A549 (cell line): ENCODE results near the gene LGR5. TPM values are rescaled to one million over a fixed set of nuclear protein-coding genes. Genes with fewer than 3 reads are reported as not detected.

Experiments used
- ATAC-seq, 2 experiments: fragments of 200-7000 bp in 1 of 2; fragments of >200 bp in 1 of 2; cut with Nextera tagmentation in 1 of 2; cut with Tn5 transposase in 1 of 2; 3 replicates each; pipeline versions ENCODE4 v1.8.0 to v1.9.1; 2018 to 2020; ENCODE audit warnings: mild to moderate bottlenecking in 1 of 2, moderate library complexity in 1 of 2
- CTCF ChIA-PET: fragments of 300-600 bp; sonication (Branson Sonifier 250); formaldehyde crosslinking; extraction: SDS; loops from one replicate; lab custom pipeline; 2021; ENCODE audit warnings: antibody characterized with exemption, inconsistent platforms; lab: Yijun Ruan, JAX
- POLR2A ChIA-PET: fragments of 350-600 bp; formaldehyde crosslinking; extraction: SDS; loops from one replicate; lab custom pipeline; 2021; ENCODE audit warnings: antibody characterized with exemption, inconsistent platforms; lab: Yijun Ruan, JAX
- DNase-seq, 2 experiments: peaks; one replicate each; pipeline versions ENCODE4 v3.0.0 to v3.0.0-alpha.2; 2011 to 2016; ENCODE audit warnings: low read depth in 1 of 2, low spot score in 1 of 2
- FAIRE-seq: peaks from 2 replicates; lab custom pipeline; 2011; peaks lifted over from hg19 to GRCh38; lab: Jason Lieb, UNC
- H3K27ac ChIP-seq, 2 experiments: fragments of >200 bp; sonication (Bioruptor Twin); formaldehyde crosslinking; 3 replicates each; pipeline ENCODE4 v1.5.1; 2016 to 2017
- H3K4me1 ChIP-seq: fragments of >200 bp; sonication (Bioruptor Twin); formaldehyde crosslinking; 3 replicates; pipeline ENCODE4 v1.6.1; 2016
- H3K4me2 ChIP-seq: fragments of >200 bp; sonication (Bioruptor Twin); formaldehyde crosslinking; 3 replicates; pipeline ENCODE4 v1.6.1; 2016
- H3K4me3 ChIP-seq: fragments of >200 bp; sonication (Bioruptor Twin); formaldehyde crosslinking; 3 replicates; pipeline ENCODE4 v1.5.1; 2016
- H3K9me3 ChIP-seq: fragments of >200 bp; sonication (Bioruptor Twin); formaldehyde crosslinking; 3 replicates; pipeline ENCODE4 v1.6.1; 2016
- CEBPB ChIP-seq, 2 experiments: fragments of >200 bp in 1 of 2; sonication (Bioruptor Twin) in 1 of 2; formaldehyde crosslinking in 1 of 2; IDR thresholded peaks; 2 replicates each; pipeline ENCODE4 v1.6.1; 2012 to 2016
- EP300 ChIP-seq, 2 experiments: fragments of >200 bp; sonication (Bioruptor Twin); formaldehyde crosslinking; IDR thresholded peaks; 2 replicates in 1 of 2; 3 replicates in 1 of 2; pipeline ENCODE4 v1.6.1; 2016 to 2017
- FOSL2 ChIP-seq, 2 experiments: fragments of 450-650 bp in 1 of 2; fragments of >200 bp in 1 of 2; sonication (Bioruptor Twin) in 1 of 2; formaldehyde crosslinking; IDR thresholded peaks; 2 replicates each; pipeline versions ENCODE4 v1.5.0 to v1.6.1; 2016 to 2020; ENCODE audit warnings: mild to moderate bottlenecking in 1 of 2, moderate library complexity in 1 of 2
- FOXS1 ChIP-seq: fragments of 250-450 bp; sonication (Bioruptor Pico); IDR thresholded peaks from 2 replicates; pipeline ENCODE4 v1.5.0; 2020; ENCODE audit warnings: mild to moderate bottlenecking, moderate library complexity
- JUN ChIP-seq, 2 experiments: fragments of >200 bp; sonication (Bioruptor Twin); formaldehyde crosslinking; IDR thresholded peaks; 2 replicates in 1 of 2; 3 replicates in 1 of 2; pipeline ENCODE4 v1.6.1; 2016 to 2017
- MAFK ChIP-seq: fragments of 450-650 bp; IDR thresholded peaks from 2 replicates; pipeline ENCODE4 v1.6.1; 2014; ENCODE audit not compliant: partially characterized antibody
- MYC ChIP-seq: IDR thresholded peaks from 2 replicates; pipeline ENCODE4 v1.6.1; 2012; ENCODE audit warnings: mild to moderate bottlenecking, inconsistent platforms, low read length, improper control_type of control experiment, borderline replicate concordance
- POLR2A ChIP-seq: IDR thresholded peaks from 2 replicates; pipeline ENCODE4 v1.6.1; 2012; ENCODE audit warnings: mild to moderate bottlenecking, low read length
- RAD21 ChIP-seq, 2 experiments: fragments of >200 bp in 1 of 2; sonication (Bioruptor Twin) in 1 of 2; formaldehyde crosslinking in 1 of 2; IDR thresholded peaks in 1 of 2; conservative IDR thresholded peaks in 1 of 2; 2 replicates in 1 of 2; 3 replicates in 1 of 2; pipeline ENCODE4 v1.6.1; 2012 to 2018; ENCODE audit warnings: inconsistent platforms in 1 of 2
- SMC3 ChIP-seq: fragments of >200 bp; sonication (Bioruptor Twin); formaldehyde crosslinking; IDR thresholded peaks from 3 replicates; pipeline ENCODE4 v1.6.1; 2018; ENCODE audit warnings: inconsistent platforms
- SREBF2 ChIP-seq: fragments of 450-650 bp; IDR thresholded peaks from 2 replicates; pipeline ENCODE4 v1.6.1; 2014; ENCODE audit warnings: mild to moderate bottlenecking, moderate library complexity
- TFCP2L1 ChIP-seq: fragments of 250-450 bp; sonication (Bioruptor Pico); IDR thresholded peaks from 2 replicates; pipeline ENCODE4 v1.5.0; 2021; ENCODE audit warnings: mild to moderate bottlenecking
- WGBS: methylation state at CpG from one replicate; pipeline ENCODE4 v1.1.6; 2017; ENCODE audit errors: missing lambda C conversion rate; 5-methylcytosine and 5-hydroxymethylcytosine counted together
- polyA plus RNA-seq, 4 experiments: library from polyadenylated mRNA; depleted of rRNA in 3 of 4; stranded (reverse); fragments of >200 nt; fragmentation: RNase III in 1 of 4; extraction: RNeasy Plus Mini Kit Qiagen cat#74134 plus additional on column Dnase treatment in 1 of 4; gene quantifications; 2 replicates in 3 of 4; 3 replicates in 1 of 4; pipeline ENCODE4 v1.2.3, GENCODE V29; 2011 to 2017
- TF ChIP-seq, protein P1 (sequence below): fragments of >200 bp; sonication (Bioruptor Twin); formaldehyde crosslinking; IDR thresholded peaks from 3 replicates; pipeline ENCODE4 v1.5.1; 2016
- TF ChIP-seq, protein P2 (sequence below): fragments of 450-650 bp; IDR thresholded peaks from 2 replicates; pipeline ENCODE4 v1.6.1; 2014; ENCODE audit warnings: antibody characterized with exemption
- TF ChIP-seq, protein P3 (sequence below): fragments of 250-450 bp; sonication (Bioruptor Pico); IDR thresholded peaks from 2 replicates; pipeline ENCODE4 v1.5.0; 2021; ENCODE audit warnings: mild to moderate bottlenecking, moderate library complexity, borderline replicate concordance
- TF ChIP-seq, protein P4 (sequence below): IDR thresholded peaks from 2 replicates; pipeline ENCODE4 v1.6.1; 2012
- TF ChIP-seq, protein P5 (sequence below): fragments of 200-600 bp; sonication (generic); IDR thresholded peaks from 2 replicates; pipeline ENCODE4 v1.6.1; 2016; ENCODE audit warnings: antibody characterized with exemption, mild to moderate bottlenecking, moderate library complexity

Gene LGR5
- polyA plus RNA-seq, 2 of the 4 experiments (the other 2 are of a cell fraction) = not detected

DNA sequence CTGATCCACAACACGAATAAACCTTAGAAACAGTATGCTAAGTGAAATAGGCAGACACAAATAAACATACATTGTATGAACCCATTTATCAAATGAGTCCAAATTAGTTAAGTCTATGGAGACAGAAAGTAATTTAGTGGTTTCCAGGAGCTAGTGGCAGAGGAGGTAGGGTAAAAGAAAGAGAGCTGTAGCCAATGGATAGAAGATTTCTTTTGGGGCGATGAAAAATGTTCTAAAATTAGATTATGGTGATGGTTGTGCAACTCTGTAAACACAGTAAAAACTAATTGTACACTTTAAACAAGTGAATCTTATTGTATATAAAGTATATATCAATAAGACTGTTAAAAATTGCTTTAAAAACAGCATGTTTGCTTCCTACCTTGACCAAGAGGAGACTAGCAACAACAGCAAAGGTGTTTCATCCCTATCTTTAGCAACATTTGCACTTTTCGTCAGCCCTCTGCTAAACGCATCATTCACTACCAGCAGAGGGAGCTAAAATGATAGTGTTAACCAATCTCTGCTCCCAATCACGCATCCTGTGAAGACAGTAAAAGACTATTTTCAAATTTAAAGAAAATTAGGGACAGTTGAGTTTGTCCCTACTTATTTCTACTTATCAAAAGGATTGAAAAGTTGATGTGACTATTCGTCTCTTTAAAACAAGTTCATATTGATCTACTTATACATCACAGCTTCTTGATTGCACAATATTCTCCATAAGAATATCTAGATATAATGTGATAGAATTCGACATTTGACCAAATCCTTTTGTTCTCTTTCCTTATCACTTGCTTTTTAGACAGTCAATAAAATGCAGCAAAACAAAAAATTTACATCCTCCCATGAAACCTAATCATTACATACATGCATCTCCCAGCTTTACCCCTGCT is 24.0 kb upstream of the LGR5 start:
- ChIA-PET CTCF (interaction anchor here (0.8 to 4.4 kb wide), 33 partner anchors 9 to 356 kb away, joined by 3 to 80 read pairs (median 4); partner anchors contain the start of genes RAB21, THAP2 and ZFC3H1), POLR2A (no interaction called here)
- Histone ChIP-seq H3K4me1 (no peaks in the 10 kb centered on the region), H3K4me2 (no peak overlapping the region), H3K9me3 (no peaks in the 10 kb centered on the region), H3K4me3 (no peak overlapping the region), H3K27ac (no peak overlapping the region)
- 2% methylated on average over 7 of the region's 7 CpGs for WGBS
- TF ChIP-seq MAFK (peak; percentile 21), CEBPB (IDR thresholded peaks at IDR 0.05) (peak; percentile 78 to 85; a peak in 3 of 4 replicates), SMC3 (peak; percentile 89), FOSL2 (IDR thresholded peaks at IDR 0.05) (no peak), FOSL2 (CRISPR knock-in tag; IDR thresholded peaks at IDR 0.05) (no peak), RAD21 (conservative IDR thresholded peaks at IDR 0.05 in 1 of 2, IDR thresholded peaks at IDR 0.05 in 1 of 2) (peak; percentile 71 to 83), POLR2A (no peak), FOXS1 (CRISPR knock-in tag) (no peak)
- TF ChIP-seq, protein P1, sequence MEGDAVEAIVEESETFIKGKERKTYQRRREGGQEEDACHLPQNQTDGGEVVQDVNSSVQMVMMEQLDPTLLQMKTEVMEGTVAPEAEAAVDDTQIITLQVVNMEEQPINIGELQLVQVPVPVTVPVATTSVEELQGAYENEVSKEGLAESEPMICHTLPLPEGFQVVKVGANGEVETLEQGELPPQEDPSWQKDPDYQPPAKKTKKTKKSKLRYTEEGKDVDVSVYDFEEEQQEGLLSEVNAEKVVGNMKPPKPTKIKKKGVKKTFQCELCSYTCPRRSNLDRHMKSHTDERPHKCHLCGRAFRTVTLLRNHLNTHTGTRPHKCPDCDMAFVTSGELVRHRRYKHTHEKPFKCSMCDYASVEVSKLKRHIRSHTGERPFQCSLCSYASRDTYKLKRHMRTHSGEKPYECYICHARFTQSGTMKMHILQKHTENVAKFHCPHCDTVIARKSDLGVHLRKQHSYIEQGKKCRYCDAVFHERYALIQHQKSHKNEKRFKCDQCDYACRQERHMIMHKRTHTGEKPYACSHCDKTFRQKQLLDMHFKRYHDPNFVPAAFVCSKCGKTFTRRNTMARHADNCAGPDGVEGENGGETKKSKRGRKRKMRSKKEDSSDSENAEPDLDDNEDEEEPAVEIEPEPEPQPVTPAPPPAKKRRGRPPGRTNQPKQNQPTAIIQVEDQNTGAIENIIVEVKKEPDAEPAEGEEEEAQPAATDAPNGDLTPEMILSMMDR = peak; percentile 82
- TF ChIP-seq, protein P2, sequence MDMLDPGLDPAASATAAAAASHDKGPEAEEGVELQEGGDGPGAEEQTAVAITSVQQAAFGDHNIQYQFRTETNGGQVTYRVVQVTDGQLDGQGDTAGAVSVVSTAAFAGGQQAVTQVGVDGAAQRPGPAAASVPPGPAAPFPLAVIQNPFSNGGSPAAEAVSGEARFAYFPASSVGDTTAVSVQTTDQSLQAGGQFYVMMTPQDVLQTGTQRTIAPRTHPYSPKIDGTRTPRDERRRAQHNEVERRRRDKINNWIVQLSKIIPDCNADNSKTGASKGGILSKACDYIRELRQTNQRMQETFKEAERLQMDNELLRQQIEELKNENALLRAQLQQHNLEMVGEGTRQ = no peak
- peak; percentile 85 to 98 for ATAC-seq
- DNase-seq = peak; percentile 52 to 66
- FAIRE-seq = peak; percentile 86

DNA sequence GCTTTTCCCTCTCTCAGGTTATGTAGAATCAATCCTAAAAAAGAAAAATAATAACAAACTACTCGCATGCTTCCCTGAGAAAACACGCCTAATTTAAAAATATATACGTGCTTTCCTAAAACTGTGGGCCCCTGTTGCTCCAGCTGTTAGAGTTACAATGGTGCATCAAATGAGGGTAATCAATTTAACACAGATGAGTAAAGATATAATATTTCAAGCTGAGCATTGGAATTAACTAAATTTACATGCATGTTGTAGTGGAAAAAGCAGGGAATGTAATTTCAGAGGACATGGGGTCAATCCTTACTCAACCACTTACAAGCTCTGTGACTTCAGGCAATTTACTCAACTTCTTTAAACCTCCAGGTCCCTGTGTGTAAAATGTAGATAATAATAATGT is 22.4 kb upstream of the LGR5 start:
- no peak for FAIRE-seq
- CTCF ChIA-PET = interaction anchor here (0.6 to 4.4 kb wide), 4 partner anchors 25 to 331 kb away, joined by 3 to 80 read pairs (median 15); no protein-coding TSS in a partner anchor
- TF ChIP-seq, protein P3, sequence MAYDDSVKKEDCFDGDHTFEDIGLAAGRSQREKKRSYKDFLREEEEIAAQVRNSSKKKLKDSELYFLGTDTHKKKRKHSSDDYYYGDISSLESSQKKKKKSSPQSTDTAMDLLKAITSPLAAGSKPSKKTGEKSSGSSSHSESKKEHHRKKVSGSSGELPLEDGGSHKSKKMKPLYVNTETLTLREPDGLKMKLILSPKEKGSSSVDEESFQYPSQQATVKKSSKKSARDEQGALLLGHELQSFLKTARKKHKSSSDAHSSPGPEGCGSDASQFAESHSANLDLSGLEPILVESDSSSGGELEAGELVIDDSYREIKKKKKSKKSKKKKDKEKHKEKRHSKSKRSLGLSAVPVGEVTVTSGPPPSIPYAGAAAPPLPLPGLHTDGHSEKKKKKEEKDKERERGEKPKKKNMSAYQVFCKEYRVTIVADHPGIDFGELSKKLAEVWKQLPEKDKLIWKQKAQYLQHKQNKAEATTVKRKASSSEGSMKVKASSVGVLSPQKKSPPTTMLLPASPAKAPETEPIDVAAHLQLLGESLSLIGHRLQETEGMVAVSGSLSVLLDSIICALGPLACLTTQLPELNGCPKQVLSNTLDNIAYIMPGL (CRISPR knock-in tag) = no peak
- TF ChIP-seq SREBF2 (no peak), MYC (no peak), JUN (IDR thresholded peaks at IDR 0.05) (no peak), MAFK (no peak), EP300 (IDR thresholded peaks at IDR 0.05) (no peak), POLR2A (no peak), TFCP2L1 (CRISPR knock-in tag) (no peak), RAD21 (conservative IDR thresholded peaks at IDR 0.05 in 1 of 2, IDR thresholded peaks at IDR 0.05 in 1 of 2) (no peak)
- TF ChIP-seq, protein P4, sequence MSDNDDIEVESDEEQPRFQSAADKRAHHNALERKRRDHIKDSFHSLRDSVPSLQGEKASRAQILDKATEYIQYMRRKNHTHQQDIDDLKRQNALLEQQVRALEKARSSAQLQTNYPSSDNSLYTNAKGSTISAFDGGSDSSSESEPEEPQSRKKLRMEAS = no peak
- TF ChIP-seq, protein P1 = no peak
- TF ChIP-seq, protein P5, sequence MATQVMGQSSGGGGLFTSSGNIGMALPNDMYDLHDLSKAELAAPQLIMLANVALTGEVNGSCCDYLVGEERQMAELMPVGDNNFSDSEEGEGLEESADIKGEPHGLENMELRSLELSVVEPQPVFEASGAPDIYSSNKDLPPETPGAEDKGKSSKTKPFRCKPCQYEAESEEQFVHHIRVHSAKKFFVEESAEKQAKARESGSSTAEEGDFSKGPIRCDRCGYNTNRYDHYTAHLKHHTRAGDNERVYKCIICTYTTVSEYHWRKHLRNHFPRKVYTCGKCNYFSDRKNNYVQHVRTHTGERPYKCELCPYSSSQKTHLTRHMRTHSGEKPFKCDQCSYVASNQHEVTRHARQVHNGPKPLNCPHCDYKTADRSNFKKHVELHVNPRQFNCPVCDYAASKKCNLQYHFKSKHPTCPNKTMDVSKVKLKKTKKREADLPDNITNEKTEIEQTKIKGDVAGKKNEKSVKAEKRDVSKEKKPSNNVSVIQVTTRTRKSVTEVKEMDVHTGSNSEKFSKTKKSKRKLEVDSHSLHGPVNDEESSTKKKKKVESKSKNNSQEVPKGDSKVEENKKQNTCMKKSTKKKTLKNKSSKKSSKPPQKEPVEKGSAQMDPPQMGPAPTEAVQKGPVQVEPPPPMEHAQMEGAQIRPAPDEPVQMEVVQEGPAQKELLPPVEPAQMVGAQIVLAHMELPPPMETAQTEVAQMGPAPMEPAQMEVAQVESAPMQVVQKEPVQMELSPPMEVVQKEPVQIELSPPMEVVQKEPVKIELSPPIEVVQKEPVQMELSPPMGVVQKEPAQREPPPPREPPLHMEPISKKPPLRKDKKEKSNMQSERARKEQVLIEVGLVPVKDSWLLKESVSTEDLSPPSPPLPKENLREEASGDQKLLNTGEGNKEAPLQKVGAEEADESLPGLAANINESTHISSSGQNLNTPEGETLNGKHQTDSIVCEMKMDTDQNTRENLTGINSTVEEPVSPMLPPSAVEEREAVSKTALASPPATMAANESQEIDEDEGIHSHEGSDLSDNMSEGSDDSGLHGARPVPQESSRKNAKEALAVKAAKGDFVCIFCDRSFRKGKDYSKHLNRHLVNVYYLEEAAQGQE = no peak
- TF ChIP-seq, all 56 proteins: peak for 0
- Histone ChIP-seq H3K4me3 (no peak overlapping the region), H3K27ac (no peak overlapping the region), H3K9me3 (no peaks in the 10 kb centered on the region), H3K4me1 (no peaks in the 10 kb centered on the region), H3K4me2 (no peak overlapping the region)
- POLR2A ChIA-PET = no interaction called here
- no peak for ATAC-seq
- no peak for DNase-seq
- WGBS = 51% methylated on average over 3 of the region's 3 CpGs
